GM18507 (cell line): Measurements from ENCODE around the gene FRMD8.

Source experiments
- DNase-seq: peaks from one replicate; pipeline ENCODE4 v3.0.0; 2011; ENCODE audit warnings: low read depth; ENCODE audit not compliant: insufficient read length; ENCODE audit errors: extremely low spot score
- FAIRE-seq: peaks from 2 replicates; lab custom pipeline; 2011; peaks lifted over from hg19 to GRCh38; lab: Jason Lieb, UNC

Gene FRMD8

DNA sequence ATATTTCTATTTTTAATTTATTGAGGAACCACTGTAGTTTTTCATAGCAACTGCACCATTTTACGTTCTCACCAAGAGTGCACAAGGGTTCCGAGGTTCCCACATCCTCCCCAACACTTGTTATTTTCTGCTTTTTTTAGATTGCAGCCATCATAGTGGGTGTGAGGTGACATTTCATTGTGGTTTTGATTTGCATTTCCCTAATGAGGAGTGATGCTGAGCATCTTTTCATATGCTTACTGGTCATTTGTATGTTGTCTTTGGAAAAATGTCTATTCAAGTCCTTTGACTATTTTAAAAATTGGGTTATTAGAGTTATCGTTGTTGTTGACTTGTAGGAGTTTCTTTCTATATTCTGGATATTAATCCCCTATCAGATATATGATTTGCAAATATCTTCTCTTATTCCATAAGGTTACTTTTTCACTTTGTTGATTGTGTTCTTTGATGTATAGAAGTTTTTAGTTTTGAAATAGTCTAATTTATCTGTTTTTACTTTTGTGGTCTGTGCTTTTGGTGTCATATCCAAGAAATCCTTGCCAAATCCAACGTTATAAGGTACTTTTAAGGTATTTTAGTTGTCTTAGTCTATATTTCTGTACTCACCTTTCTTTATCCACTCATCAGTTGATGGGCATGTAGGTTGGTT is 45.1 kb downstream of the FRMD8 start:
- DNase-seq = no peak
- FAIRE-seq = peak; percentile 88

DNA sequence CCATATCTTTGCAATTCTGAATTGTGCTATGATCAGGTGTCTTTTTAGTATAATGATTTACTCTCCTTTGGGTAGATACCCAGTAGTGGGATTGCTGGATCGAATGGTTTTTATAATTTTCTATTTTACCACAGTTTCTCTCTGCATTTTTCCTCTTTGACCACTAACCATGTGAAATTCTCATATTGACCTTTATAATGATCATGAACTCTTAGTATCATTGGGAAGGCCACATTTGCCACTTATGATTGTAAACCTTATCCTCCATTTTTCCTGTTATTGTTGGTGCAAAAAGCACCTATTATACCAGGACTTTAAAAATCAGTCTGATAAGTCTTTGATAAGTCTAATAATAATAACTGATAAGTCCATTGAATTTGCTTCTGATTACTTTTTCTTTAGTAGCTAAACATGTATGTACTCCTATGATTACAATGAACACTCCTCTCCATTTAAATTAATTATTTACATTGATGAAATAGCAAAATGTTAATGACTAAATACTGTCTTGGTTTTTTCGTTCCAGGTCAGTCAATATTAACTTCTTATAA is 45.7 kb downstream of the FRMD8 start:
- DNase-seq = no peak
- FAIRE-seq = no peak

DNA sequence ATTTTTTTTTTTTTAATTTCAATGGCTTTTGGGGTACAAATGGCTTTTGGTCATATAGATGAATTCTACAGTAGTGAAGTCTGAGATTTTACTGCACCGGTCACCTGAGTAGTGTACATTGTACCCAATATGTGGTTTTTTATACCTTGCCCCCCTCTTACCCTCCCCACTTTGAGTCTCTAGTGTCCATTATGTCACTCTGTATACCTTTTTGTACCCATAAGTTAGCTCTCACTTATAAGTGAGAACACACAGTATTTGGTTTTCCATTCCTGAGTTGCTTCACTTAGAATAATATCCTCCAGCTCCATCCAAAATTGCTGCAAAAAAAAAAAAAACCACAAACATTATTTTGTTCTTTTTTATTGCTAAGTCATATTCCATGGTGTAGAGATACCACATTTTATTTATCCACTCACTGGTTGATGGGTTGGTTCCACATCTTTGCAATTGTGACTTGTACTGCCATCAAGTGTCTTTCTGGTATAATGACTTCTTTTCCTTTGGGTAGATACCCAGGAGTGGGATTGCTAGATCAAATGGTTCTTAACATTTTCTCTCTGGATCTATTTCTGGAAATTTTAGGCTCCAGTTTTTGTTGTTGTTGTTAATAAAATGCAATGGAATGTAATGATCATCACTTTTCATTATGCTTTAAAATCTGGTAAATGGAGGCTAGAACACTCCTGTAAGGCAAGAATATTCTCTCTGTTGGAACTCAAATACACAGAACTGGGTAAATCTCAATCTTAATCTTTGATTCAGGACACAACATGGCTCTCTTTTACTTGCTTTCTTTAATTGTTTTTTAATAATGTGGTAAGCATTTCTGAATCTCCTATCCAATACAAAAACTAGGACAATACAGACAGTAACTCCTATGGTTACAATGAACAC is 46.5 kb downstream of the FRMD8 start:
- DNase-seq = no peak
- peak; percentile 56 for FAIRE-seq

DNA sequence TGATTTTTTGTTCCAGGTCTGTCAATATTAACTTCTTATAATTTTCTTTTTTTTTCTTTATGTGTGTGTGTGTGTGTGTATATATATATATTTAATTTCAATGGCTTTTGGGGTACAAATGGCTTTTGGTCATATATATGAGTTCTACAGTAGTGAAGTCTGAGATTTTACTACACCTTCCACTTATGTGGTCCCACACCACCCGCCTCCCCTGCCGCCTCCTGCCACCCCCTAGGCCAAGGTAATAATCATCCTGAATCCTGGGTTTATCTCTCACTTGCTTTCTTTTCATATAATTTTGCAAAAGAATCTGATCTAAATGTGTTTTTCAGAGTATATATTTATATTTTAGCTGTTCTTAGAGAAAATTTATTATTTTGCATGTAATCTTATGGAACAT is 47.2 kb downstream of the FRMD8 start:
- no peak for DNase-seq
- no peak for FAIRE-seq

DNA sequence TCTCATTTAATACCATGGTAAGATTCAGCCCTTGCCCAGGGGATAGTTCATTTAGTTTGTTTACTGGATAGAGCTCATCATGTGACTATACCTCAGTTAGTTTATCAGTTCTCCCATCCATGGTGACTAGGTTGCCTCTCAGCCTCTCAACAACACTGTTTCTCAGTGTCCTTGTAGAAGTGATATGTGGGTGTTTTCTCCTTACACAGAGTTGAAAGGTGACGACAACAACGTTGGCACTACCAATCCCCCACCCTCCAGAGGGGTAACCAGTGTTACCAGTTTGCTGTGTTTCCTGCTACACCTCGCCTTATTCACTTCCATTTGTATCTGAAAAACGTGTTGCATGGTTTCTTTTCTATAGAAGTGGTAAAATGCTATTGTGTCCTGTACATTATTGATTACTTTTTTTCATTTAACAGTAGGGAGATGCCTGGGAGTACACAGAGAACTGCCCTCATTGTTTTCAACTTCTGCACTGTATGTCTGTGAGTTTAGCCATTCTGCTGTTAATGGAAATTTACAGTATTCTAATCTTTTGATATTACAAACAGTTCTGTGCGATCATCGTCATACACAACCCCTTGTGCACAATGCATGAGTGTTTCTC is 47.7 kb downstream of the FRMD8 start:
- FAIRE-seq (no peak), DNase-seq (no peak)

DNA sequence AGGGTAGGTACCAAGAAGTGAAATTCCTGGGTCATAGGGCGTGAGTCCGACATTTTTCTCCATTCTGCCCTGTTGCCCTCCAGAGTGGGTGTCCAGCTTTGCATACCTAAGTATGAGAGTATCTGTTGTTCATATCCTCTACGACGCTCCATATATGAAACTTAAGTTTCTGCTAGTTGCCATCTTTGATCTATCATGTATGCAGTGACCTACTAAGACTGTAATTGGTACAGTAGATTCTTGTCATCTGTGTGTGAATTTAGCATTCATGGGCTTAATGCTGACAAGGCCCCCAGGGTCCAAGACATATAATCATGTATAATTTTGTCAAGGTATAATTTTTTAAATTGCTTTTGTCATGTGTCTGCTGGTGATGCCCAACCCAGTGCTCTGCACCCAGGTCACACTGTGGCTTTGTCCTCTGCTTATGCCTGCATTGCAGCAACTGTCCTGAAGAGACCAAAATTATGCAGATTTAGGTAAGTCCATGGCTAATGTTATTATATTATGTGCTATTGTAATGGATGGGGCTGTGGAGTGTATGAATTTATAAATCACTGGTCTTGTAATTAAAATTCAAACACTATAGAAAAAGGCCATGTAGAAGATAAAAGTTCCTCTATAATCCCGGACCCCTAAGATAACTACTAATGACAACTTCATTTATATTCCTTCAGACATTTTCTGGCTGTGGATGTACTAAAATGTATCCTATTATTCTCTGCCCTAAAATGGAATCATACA is 48.4 kb downstream of the FRMD8 start:
- DNase-seq (no peak), FAIRE-seq (no peak)

DNA sequence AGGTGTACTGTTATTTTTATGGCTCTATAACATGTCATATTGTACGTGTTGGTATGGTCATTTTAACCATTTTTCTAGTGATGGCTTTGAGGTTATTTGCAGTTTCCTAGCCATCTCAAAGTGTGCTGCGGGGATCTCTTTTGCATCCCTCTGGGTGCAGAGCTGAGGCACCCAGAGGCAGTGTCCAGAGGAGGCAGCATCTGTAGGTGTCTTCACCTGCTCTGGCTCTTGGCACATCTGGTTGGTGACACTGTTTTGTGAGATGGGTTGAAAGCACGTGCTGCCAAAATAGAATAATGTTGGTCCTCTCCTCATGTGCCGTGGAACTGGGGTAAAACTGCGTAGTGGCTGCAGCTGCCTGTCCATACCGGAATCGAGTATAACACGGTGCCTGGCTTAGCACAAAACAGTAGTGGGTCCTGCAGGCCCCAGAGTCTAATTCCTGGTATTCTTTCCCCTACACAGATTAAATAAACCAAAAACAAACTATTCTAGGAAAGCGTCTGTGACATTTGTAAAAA is 49.0 kb downstream of the FRMD8 start:
- no peak for FAIRE-seq
- DNase-seq = no peak

DNA sequence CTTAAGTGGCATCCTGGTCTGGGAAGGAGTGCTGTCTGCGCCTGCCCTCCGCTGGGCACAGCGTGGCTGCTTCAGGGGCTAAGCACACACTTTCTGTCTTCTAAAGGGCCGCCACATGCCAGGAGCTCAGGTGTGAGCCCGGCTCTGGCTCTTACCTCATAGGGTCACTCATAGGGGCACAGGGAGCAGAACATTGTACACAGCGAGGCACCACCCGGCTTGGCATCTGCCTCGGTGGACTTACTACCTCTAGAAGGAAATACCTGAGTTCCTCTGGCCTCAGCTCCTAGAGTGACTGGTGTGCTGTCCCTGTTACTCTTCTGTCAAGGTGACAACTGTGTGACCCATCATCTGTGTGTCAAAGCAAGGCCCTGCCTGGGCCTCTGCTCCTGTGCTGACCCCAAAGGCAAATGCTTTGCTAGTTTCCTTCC is 49.6 kb downstream of the FRMD8 start:
- FAIRE-seq = no peak

DNA sequence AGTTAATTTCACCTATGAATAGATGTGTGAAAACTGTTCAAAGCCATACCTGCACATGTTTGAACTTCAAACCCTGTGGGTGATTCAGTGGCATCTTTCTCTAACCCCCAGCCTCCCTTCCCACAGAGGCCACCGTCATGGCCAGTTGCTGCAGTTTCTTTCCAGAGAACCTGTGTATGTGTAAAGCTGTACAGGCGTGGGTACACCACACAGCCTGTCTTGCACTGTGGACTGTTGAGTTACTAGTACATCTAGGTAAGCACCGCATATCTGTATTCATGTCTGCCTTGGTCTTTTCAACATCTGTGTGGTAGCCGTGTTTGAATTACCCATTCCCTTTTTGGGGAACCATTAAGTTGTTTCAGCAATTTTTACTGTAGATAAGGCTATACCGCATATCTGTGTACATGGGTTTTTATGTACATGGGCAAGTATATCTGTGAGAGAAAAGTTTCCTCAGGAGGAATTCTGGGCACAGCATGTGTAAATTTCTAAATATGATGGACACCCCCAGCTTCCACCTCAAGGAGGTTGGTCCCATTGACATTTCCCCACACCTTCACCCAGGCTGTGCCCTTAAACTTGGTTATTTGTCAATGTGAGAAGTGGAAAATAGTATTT is 50.1 kb downstream of the FRMD8 start:
- FAIRE-seq (no peak), DNase-seq (no peak)

More for the DNA sequence above, 49.6 kb downstream of the FRMD8 start:
- DNase-seq = no peak

DNA sequence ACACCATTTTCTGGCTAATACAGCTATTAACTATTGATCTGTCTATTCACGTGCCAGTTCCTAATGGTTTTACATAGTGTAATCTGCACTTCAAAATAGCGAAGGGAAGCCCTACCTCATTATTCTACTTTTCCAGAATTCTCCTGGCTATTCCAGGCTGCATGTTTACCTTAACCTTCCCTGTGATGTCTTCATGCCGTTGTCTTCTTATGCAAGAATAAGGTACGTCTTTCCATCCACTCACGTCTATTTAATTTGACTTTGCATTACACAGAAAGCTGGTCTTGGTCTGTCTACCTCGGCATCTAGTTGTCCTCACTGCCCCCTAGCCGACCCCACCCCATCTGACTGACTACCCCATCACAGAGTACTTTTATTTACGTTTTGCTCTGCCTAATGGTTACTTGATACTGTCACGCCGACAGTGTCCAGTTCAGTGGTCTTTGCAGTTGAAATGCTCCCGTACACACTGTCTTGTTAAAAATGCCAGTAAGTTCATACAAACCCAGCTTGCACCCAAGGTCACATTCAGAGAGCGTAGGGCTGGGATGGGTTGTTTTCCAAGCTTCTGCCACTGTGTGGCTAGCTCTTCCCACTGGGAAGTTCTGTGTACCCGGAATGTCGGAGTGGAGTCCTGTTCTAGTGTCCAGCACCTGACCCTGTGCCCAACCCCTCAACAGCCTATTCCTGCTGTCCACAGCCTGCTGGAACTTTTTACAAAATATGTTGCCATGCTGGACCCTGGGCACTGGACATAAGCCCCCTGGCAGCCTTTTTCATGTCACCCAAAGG is 51.2 kb downstream of the FRMD8 start:
- FAIRE-seq = no peak
- DNase-seq = no peak

DNA sequence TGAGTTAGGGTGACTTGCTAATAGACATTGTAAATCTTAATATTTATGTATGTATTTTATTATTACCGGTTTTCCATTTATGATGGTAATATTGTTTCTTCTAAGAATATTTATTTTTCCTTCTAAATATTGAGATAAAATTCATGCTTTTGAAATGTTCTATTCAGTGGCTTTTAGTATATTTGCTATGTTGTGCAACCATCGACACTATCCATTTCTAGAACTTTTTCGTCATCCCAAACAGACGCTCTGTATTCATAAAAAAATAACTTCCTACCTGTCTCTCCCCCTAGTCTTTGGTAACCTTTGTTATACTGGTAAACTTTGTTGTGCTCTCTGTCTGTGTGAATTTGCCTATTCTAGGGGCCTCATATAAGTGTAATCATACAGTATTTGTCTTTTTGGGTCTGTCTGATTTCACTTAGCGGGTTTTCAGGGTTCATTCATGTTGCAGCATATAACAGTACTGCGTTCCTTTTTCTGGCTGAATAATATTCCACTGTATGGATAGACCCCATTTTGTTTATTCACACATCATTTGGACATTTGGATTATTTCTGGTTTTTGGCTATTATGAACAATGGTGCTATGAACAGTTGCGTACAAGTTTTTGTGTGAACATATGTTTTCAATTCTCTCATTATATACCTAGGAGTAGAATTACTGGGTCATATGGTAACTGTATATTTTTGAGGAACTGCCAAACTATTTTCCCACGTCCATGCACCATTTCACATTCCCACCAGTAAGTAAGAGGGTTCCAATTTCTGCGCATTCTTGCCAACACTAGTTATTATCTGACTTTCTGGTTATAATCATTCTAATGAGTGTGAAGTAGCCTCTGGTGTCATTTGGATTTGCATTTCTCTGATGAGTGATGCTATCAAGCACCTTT is 52.1 kb downstream of the FRMD8 start:
- FAIRE-seq = no peak
- DNase-seq = no peak

DNA sequence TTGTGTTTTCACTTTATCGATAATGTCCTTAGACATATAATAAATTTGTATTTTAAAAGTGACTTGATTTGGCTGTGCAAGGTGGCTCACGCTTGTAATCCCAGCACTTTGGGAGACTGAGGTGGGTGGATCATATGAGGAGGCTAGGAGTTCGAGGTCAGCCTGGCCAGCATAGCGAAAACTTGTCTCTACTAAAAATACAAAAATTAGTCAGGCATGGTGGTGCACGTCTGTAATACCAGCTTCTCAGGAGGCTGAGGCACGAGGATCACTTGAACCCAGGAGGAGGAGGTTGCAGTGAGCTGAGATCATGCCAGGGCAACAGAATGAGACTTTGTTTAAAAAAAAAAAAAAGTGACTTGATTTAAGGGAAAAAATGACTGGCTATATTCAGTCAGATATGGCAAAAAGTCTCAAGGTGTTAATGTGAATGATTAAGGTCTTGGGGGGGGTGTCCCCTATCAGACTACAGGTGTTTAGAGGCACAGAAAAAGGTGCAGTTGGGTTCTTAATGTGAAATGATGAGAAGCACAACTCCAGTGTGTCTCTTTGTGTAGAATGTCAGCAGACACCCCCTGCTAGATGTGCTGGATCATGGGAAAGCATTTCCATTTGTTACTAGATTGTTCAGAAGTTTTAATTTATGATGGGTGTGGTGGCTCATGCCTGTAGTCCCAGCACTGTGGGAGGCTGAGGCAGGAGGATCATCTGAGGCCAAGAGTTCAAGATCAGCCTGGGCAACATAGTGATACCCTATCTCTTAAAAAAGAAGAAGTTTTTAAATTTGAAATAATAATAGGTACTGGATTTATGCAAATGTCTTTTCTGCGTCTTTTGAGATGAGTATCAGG is 53.1 kb downstream of the FRMD8 start:
- no peak for FAIRE-seq

DNA sequence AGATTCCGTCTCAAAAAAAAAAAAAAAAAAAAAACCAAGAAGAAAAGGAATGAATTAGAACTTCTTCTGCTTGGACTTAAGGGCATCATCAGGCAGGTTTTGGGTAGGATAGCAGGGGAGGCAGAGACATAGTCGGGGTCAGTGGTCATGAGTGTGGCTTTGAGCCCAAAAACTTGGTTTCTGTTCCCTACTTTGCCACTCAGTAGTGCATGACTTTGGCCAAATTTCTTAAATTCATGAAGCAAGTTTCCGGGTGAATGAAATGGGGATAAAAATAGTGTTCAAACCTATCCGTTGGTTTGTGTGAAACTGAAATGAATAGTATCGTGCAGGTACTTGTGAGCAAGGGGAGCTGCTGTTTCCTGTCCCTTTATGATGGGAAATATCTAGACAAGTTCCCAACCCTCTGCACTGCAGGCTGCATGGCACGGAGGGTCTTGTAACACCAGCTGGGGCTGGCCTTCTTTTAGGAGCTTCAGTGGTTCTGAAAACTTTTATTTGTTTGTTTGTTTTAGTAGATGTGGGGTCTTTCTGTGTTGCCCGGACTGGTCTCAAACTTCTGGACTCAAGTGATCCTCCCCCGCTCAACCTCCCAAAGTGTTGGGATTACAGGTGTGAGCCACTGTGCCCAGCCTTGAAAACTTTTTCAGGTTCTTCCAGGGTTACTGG is 54.5 kb downstream of the FRMD8 start:
- DNase-seq = no peak
- FAIRE-seq = peak; percentile 91

More for the DNA sequence above, 53.1 kb downstream of the FRMD8 start:
- DNase-seq = no peak

DNA sequence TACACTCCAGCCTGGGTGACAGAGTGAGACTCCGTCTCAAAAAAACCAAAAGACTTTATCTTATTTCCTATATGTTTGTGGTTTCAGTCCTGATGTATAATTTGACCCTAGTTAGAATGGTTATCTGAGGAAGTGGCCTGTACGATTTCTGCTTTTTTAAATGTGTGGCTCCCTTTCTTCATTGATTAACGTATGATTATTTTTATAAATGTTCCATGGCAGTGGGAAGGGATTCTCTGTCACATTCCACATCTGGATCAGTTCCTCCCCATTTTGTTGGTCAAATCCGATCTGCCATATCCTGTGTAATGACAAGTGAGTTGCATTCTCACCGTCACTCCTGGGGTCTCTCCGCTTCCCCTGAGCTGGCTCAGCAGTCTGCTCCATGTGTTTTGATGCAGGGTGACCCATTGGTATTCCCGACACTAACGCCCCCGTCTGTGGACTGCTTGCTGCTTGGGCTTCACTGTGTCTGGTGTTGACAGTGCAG is 56.5 kb downstream of the FRMD8 start:
- FAIRE-seq = no peak
- no peak for DNase-seq

DNA sequence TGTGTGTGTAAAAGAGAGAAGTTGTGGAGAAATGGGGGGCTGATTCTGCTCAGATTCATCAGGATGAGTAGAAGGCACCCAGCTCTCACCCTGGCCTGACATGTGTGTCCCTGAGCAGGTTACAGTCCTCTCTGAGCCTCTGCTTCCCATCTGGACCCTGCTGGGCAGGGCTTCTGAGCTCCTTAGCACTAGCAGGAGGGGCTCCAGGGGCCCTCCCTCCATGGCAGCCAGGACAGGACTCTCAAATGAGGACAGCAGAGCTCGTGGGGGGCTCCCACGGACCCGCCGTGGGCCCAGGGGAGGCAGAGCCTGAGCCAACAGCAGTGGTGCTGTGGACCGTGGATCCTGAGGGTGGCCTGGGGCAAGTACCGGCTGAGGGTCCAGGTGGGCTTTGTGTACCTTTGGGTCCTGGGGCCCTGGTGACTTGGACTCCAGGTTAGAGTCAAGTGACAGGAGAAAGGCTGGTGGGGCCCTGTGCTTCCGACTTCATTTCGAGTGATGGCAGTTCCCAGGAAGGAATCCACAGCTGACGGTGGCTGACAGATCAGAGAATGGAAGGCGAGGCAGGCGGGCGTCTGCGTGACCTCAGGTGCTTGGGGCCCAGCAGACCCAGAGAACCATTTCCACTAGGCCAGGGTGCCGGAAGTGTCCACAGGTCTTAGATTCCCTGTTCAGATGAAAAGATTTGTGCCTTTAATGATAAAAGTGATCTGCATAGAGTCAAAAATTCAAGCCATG is 58.0 kb downstream of the FRMD8 start:
- FAIRE-seq = no peak
- no peak for DNase-seq
